IMR-90 (cell line): Measurements from ENCODE around the gene INO80. TPM values are rescaled to one million over a fixed set of nuclear protein-coding genes. Genes with fewer than 3 reads are reported as not detected.

Experiments used
- ATAC-seq: fragments of 200-7000 bp; cut with Tn5 transposase; 2 replicates; pipeline ENCODE4 v1.9.1; 2020; ENCODE audit warnings: low read depth, mild to moderate bottlenecking, moderate library complexity
- BruUV-seq: library from RNA; stranded (reverse); fragments of 400-500 nt; replicated peaks from 2 replicates; lab custom pipeline; 2021; lab: Mats Ljungman, UMichigan
- CTCF ChIA-PET: fragments of 300-600 bp; formaldehyde crosslinking; extraction: SDS; loops from one replicate; lab custom pipeline; 2021; ENCODE audit warnings: antibody characterized with exemption; lab: Yijun Ruan, JAX
- POLR2A ChIA-PET: fragments of 300-600 bp; sonication (Branson Sonifier 250); formaldehyde crosslinking; loops from one replicate; lab custom pipeline; 2022; ENCODE audit warnings: antibody characterized with exemption; ENCODE audit not compliant: unreplicated experiment; lab: Charles Lee
- DNase-seq: peaks from one replicate; pipeline ENCODE4 v3.0.0; 2013
- H2AFZ ChIP-seq: replicated peaks from 2 replicates; pipeline ENCODE3; 2013; ENCODE audit warnings: low read length, mild to moderate bottlenecking; ENCODE audit not compliant: poor library complexity
- H2AK5ac ChIP-seq: 2 replicates; pipeline ENCODE4 v1.6.1; 2013; ENCODE audit warnings: low read depth, low read length, inconsistent platforms
- H2AK9ac ChIP-seq: replicated peaks from 2 replicates; pipeline ENCODE3; 2013; ENCODE audit warnings: mild to moderate bottlenecking, low read depth, low read length, moderate library complexity; ENCODE audit not compliant: poor library complexity
- H2BK120ac ChIP-seq: 2 replicates; pipeline ENCODE4 v1.6.1; 2013; ENCODE audit warnings: low read depth, low read length, inconsistent platforms
- H2BK15ac ChIP-seq: 3 replicates; pipeline ENCODE4 v1.6.1; 2013; ENCODE audit warnings: low read depth, low read length, inconsistent platforms
- H2BK20ac ChIP-seq: 2 replicates; pipeline ENCODE4 v1.6.1; 2013; ENCODE audit warnings: low read depth, mild to moderate bottlenecking, inconsistent platforms, low read length, moderate library complexity
- H2BK5ac ChIP-seq: 2 replicates; pipeline ENCODE4 v1.6.1; 2013; ENCODE audit warnings: mild to moderate bottlenecking, low read depth, low read length, inconsistent platforms; ENCODE audit not compliant: poor library complexity, severe bottlenecking
- H3K14ac ChIP-seq: replicated peaks from 2 replicates; pipeline ENCODE4 v1.6.1; 2013; ENCODE audit warnings: low read depth, low read length, inconsistent platforms
- H3K18ac ChIP-seq: 2 replicates; pipeline ENCODE4 v1.6.1; 2013; ENCODE audit warnings: low read depth, low read length, control low read depth
- H3K23ac ChIP-seq: 2 replicates; pipeline ENCODE4 v1.6.1; 2013; ENCODE audit warnings: low read depth, low read length, inconsistent platforms
- H3K27ac ChIP-seq: 2 replicates; pipeline ENCODE4 v1.5.1; 2013; ENCODE audit warnings: mild to moderate bottlenecking, control low read depth, low read length; ENCODE audit not compliant: insufficient read depth
- H3K27me3 ChIP-seq: 2 replicates; pipeline ENCODE4 v1.6.1; 2013; ENCODE audit warnings: low read length; ENCODE audit not compliant: control insufficient read depth, insufficient read depth
- H3K36me3 ChIP-seq: 2 replicates; pipeline ENCODE4 v1.6.1; 2013; ENCODE audit warnings: low read length, mixed read lengths; ENCODE audit not compliant: control insufficient read depth, insufficient read depth
- H3K4ac ChIP-seq: 2 replicates; pipeline ENCODE4 v1.6.1; 2013; ENCODE audit warnings: low read depth, low read length, inconsistent platforms
- H3K4me1 ChIP-seq: 2 replicates; pipeline ENCODE4 v1.6.1; 2013; ENCODE audit warnings: low read length, mixed read lengths; ENCODE audit not compliant: control insufficient read depth, insufficient read depth
- H3K4me2 ChIP-seq: 2 replicates; pipeline ENCODE4 v1.6.1; 2013; ENCODE audit warnings: low read depth, mild to moderate bottlenecking, control low read depth, low read length, moderate library complexity
- H3K4me3 ChIP-seq: 2 replicates; pipeline ENCODE4 v1.5.1; 2013; ENCODE audit warnings: low read depth, mild to moderate bottlenecking, control low read depth, low read length, moderate library complexity; ENCODE audit not compliant: insufficient read depth
- H3K56ac ChIP-seq: 2 replicates; pipeline ENCODE4 v1.6.1; 2013; ENCODE audit warnings: low read length, inconsistent platforms; ENCODE audit not compliant: insufficient read depth; ENCODE audit errors: extremely low read depth
- H3K79me1 ChIP-seq, 2 experiments: 2 replicates each; pipeline ENCODE4 v1.6.1; 2013; ENCODE audit warnings: low read length in 2 of 2, inconsistent platforms in 1 of 2, low read depth in 1 of 2
- H3K9ac ChIP-seq: 2 replicates; pipeline ENCODE4 v1.6.1; 2013; ENCODE audit warnings: low read depth, low read length, control low read depth
- H3K9me1 ChIP-seq: 2 replicates; pipeline ENCODE4 v1.6.1; 2013; ENCODE audit warnings: low read length, inconsistent platforms; ENCODE audit not compliant: insufficient read depth
- H3K9me3 ChIP-seq: 2 replicates; pipeline ENCODE4 v1.6.1; 2013; ENCODE audit warnings: low read length; ENCODE audit not compliant: control insufficient read depth, insufficient read depth
- H4K20me1 ChIP-seq: 2 replicates; pipeline ENCODE4 v1.6.1; 2013; ENCODE audit warnings: low read length, inconsistent platforms; ENCODE audit not compliant: insufficient read depth
- H4K5ac ChIP-seq: 2 replicates; pipeline ENCODE4 v1.6.1; 2013; ENCODE audit warnings: mild to moderate bottlenecking, low read depth, low read length, control low read depth
- H4K8ac ChIP-seq, 2 experiments: 2 replicates each; pipeline ENCODE4 v1.6.1; 2013; ENCODE audit warnings: low read depth in 2 of 2, low read length in 2 of 2, control low read depth in 1 of 2, inconsistent platforms in 1 of 2
- H4K91ac ChIP-seq: 2 replicates; pipeline ENCODE4 v1.6.1; 2013; ENCODE audit warnings: low read depth, low read length, inconsistent platforms; ENCODE audit not compliant: insufficient read depth
- BHLHE40 ChIP-seq: fragments of 150-350 bp; IDR thresholded peaks from 2 replicates; pipeline ENCODE4 v1.6.1; 2016; ENCODE audit warnings: mild to moderate bottlenecking, low read depth, low read length
- RCOR1 ChIP-seq: IDR thresholded peaks from 2 replicates; pipeline ENCODE4 v1.6.1; 2012; ENCODE audit warnings: mild to moderate bottlenecking, low read length, improper control_type of control experiment; ENCODE audit not compliant: insufficient replicate concordance
- WGBS, 2 experiments: methylation state at CpG; one replicate each; pipeline versions ENCODE4 v1.1.5 to v1.1.7; 2013; ENCODE audit warnings: missing lambda C conversion rate in 2 of 2; ENCODE audit not compliant: insufficient read length in 1 of 2; ENCODE audit errors: extremely low coverage in 2 of 2; 5-methylcytosine and 5-hydroxymethylcytosine counted together
- dilution Hi-C: fragments of 300-500 bp; cut with HindIII; formaldehyde crosslinking; loops from one replicate; pipeline ENCODE4 v1.14.3; 2018; ENCODE audit warnings: low sequenced_read_pairs; ENCODE audit not compliant: unreplicated experiment
- in situ Hi-C: fragments of 300-500 bp; cut with MboI; formaldehyde crosslinking; loops from 3 replicates; pipeline ENCODE4 v1.14.3; 2019; ENCODE audit warnings: low sequenced_read_pairs, inconsistent platforms, mixed read lengths
- intact Hi-C: fragments of 100-400 bp; cut with micrococcal nuclease; formaldehyde crosslinking; loops from 2 replicates; pipeline ENCODE4 v1.10.0; 2022
- polyA plus RNA-seq, 3 experiments: library from polyadenylated mRNA; depleted of rRNA; stranded (reverse); fragments of >200 nt; gene quantifications; 2 replicates each; pipeline ENCODE4 v1.2.3, GENCODE V29; 2012; ENCODE audit warnings: low replicate concordance in 1 of 3
- total RNA-seq: library from RNA; depleted of rRNA; stranded (reverse); fragments of >200 nt; gene quantifications from 2 replicates; pipeline ENCODE4 v1.2.3, GENCODE V29; 2012

Gene INO80
- total and polyA plus RNA-seq, 2 of the 4 experiments (the other 2 are of a cell fraction) = 6.0 to 13.3 TPM

DNA sequence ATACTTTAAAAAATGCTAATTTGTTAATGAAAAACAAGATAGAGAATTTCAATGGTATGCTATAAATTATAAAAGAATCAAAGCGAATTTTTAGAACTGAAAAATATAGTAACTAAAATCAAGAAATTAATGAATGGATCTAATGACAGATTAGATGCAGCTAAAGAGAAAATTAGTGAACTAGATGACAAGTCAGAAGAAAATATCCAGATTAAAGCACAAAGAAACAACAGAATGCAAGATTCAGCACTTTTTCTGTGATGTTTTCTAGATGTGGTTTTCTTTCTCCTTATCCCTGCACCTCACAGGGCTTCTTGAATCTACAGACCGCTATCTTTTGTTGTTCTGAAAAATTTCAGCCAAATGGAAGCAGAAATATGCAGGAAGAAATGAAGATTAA is 54.4 kb downstream of the INO80 start:
- no TSS peak for BruUV-seq
- Histone ChIP-seq H3K9ac (no peak overlapping the region), H3K79me1 (peaks cover 0 to 4% of the 10 kb centered on the region in 2 experiments; a peak in 1 of 4 replicates), H3K23ac (no peak overlapping the region), H2BK5ac (no peak overlapping the region), H3K18ac (no peak overlapping the region), H2AFZ (no peak overlapping the region), H3K4me2 (no peak overlapping the region), H3K9me3 (peaks cover 17% of the 10 kb centered on the region), H3K4me1 (no peaks in the 10 kb centered on the region), H3K27ac (no peak overlapping the region), H4K20me1 (no peaks in the 10 kb centered on the region), H4K5ac (no peak overlapping the region), H3K56ac (no peak overlapping the region), H4K91ac (no peak overlapping the region), H4K8ac (no peak overlapping the region), H2BK120ac (no peak overlapping the region), H3K4me3 (no peak overlapping the region), H3K4ac (no peak overlapping the region), H3K36me3 (peaks cover 51% of the 10 kb centered on the region), H3K9me1 (no peaks in the 10 kb centered on the region), H2BK15ac (no peak overlapping the region), H2AK5ac (no peak overlapping the region), H3K14ac (no peak overlapping the region), H2BK20ac (no peak overlapping the region), H2AK9ac (no peak overlapping the region), H3K27me3 (no peaks in the 10 kb centered on the region)
- DNase-seq = no peak
- no CpG with 5 or more reads among the region's 2 CpGs for WGBS, 2 experiments
- CTCF ChIA-PET = no interaction called here
- TF ChIP-seq BHLHE40 (no peak), RCOR1 (peak; percentile 79)
- ATAC-seq = no peak
- intact Hi-C loops (no loop called here), dilution Hi-C loops (no loop called here), in situ Hi-C loops (no loop called here)
- POLR2A ChIA-PET = no interaction called here
